Neural cell (in vitro differentiated cells): ENCODE results near the gene MGST3. TPM values are rescaled to one million over a fixed set of nuclear protein-coding genes. Genes with fewer than 3 reads are reported as not detected.
"Not testable (repeated sequence)": the region's sequence is repeated elsewhere in the genome, so short reads cannot be mapped to it uniquely, and the experiment has no call there.

ENCODE experiments used
- H2AFZ ChIP-seq: fragments of 200-600, 300-800 bp; sonication (generic), shearing (Covaris generic); 2 replicates; pipeline ENCODE4 v1.6.0; 2014; ENCODE audit warnings: low read depth, mild to moderate bottlenecking, antibody characterized with exemption, low read length, moderate library complexity
- H3F3A ChIP-seq: fragments of 200-600 bp; shearing (Covaris generic); 2 replicates; pipeline ENCODE4 v1.6.1; 2016; ENCODE audit warnings: mild to moderate bottlenecking, moderate library complexity, mixed read lengths, antibody characterized with exemption, low read length; ENCODE audit not compliant: insufficient read depth, poor library complexity, severe bottlenecking
- H3K27ac ChIP-seq: fragments of 200-600, 300-800 bp; sonication (generic), shearing (Covaris generic); 2 replicates; pipeline ENCODE4 v1.5.1; 2014; ENCODE audit warnings: mild to moderate bottlenecking, low read length, moderate library complexity
- H3K27me3 ChIP-seq: fragments of 300-800, 200-600 bp; sonication (generic), shearing (Covaris generic); 2 replicates; pipeline ENCODE4 v1.6.0; 2014; ENCODE audit warnings: mild to moderate bottlenecking, low read depth, low read length, moderate library complexity; ENCODE audit not compliant: insufficient read depth
- H3K36me3 ChIP-seq: fragments of 300-800, 200-600 bp; sonication (generic), shearing (Covaris generic); 2 replicates; pipeline ENCODE4 v1.5.1; 2014; ENCODE audit warnings: mild to moderate bottlenecking, antibody characterized with exemption, low read length, moderate library complexity; ENCODE audit not compliant: insufficient read depth
- H3K4me2 ChIP-seq: fragments of 300-800, 200-600 bp; sonication (generic), shearing (Covaris generic); 2 replicates; pipeline ENCODE4 v1.6.0; 2014; ENCODE audit warnings: mild to moderate bottlenecking, low read length
- H3K4me3 ChIP-seq: fragments of 300-800, 200-600 bp; sonication (generic), shearing (Covaris generic); 2 replicates; pipeline ENCODE4 v1.5.1; 2014; ENCODE audit warnings: mild to moderate bottlenecking, low read length, moderate library complexity
- H3K79me2 ChIP-seq: fragments of 200-600 bp; shearing (Covaris generic); replicated peaks from 2 replicates; pipeline ENCODE4 v1.6.0; 2014; ENCODE audit warnings: mild to moderate bottlenecking, low read length, moderate library complexity; ENCODE audit not compliant: insufficient read depth
- H3K9ac ChIP-seq: fragments of 300-800, 200-600 bp; sonication (generic), shearing (Covaris generic); 2 replicates; pipeline ENCODE4 v1.6.1; 2016; ENCODE audit warnings: mild to moderate bottlenecking, low read length, mixed read lengths
- H3K9me2 ChIP-seq: fragments of 200-600 bp; shearing (Covaris generic); 2 replicates; pipeline ENCODE4 v1.6.1; 2016; ENCODE audit warnings: mild to moderate bottlenecking, low read length, mixed read lengths; ENCODE audit not compliant: insufficient read depth
- H3K9me3 ChIP-seq: fragments of 200-600, 300-800 bp; sonication (generic), shearing (Covaris generic); 2 replicates; pipeline ENCODE4 v1.6.1; 2016; ENCODE audit warnings: mild to moderate bottlenecking, mixed run types, low read length, moderate library complexity, mixed read lengths
- H4K20me1 ChIP-seq: fragments of 200-600 bp; shearing (Covaris generic); 2 replicates; pipeline ENCODE4 v1.6.1; 2016; ENCODE audit warnings: mild to moderate bottlenecking, mixed run types; ENCODE audit not compliant: insufficient read depth
- CTCF ChIP-seq: fragments of 450-650 bp; IDR thresholded peaks from 2 replicates; pipeline ENCODE4 v1.5.1; 2014; ENCODE audit warnings: antibody characterized with exemption, mild to moderate bottlenecking, moderate library complexity; ENCODE audit not compliant: poor library complexity, severe bottlenecking
- EP300 ChIP-seq: fragments of 450-650 bp; conservative IDR thresholded peaks from 2 replicates; pipeline ENCODE4 v1.6.1; 2014; ENCODE audit warnings: antibody characterized with exemption, mild to moderate bottlenecking, moderate library complexity; ENCODE audit not compliant: poor library complexity, severe bottlenecking
- EZH2 ChIP-seq: fragments of 200-600, 300-800 bp; shearing (Covaris generic), sonication (generic); IDR thresholded peaks from 2 replicates; pipeline ENCODE4 v1.6.1; 2014; ENCODE audit warnings: antibody characterized with exemption, low read length, borderline replicate concordance, mild to moderate bottlenecking; ENCODE audit not compliant: insufficient read depth, poor library complexity, severe bottlenecking
- MXI1 ChIP-seq: fragments of 450-650 bp; conservative IDR thresholded peaks from 2 replicates; pipeline ENCODE4 v1.6.1; 2014; ENCODE audit warnings: antibody characterized with exemption, mild to moderate bottlenecking; ENCODE audit not compliant: poor library complexity, severe bottlenecking
- POLR2AphosphoS5 ChIP-seq: IDR thresholded peaks from 2 replicates; pipeline ENCODE4 v1.6.1; 2012
- RAD21 ChIP-seq: fragments of 450-650 bp; conservative IDR thresholded peaks from 2 replicates; pipeline ENCODE4 v1.6.1; 2014; ENCODE audit warnings: antibody characterized with exemption, mild to moderate bottlenecking, moderate library complexity
- REST ChIP-seq: IDR thresholded peaks from 2 replicates; pipeline ENCODE4 v1.6.1; 2012; ENCODE audit warnings: borderline replicate concordance
- SMC3 ChIP-seq: fragments of 450-650 bp; conservative IDR thresholded peaks from 2 replicates; pipeline ENCODE4 v1.6.1; 2014; ENCODE audit warnings: antibody characterized with exemption, mild to moderate bottlenecking, moderate library complexity; ENCODE audit not compliant: poor library complexity
- TAF1 ChIP-seq: IDR thresholded peaks from 2 replicates; pipeline ENCODE4 v1.6.1; 2012; ENCODE audit warnings: low read depth
- polyA plus RNA-seq: library from polyadenylated mRNA; depleted of rRNA; stranded (reverse); fragments of >200 nt; gene quantifications from 2 replicates; pipeline ENCODE4 v1.2.3, GENCODE V29; 2014

Gene MGST3
- polyA plus RNA-seq, 1 donor from 2014 or later = 219 TPM

- H3K9ac ChIP-seq, H3K27ac ChIP-seq, H3K27me3 ChIP-seq, H2AFZ ChIP-seq, H3K9me2 ChIP-seq, H3K4me2 ChIP-seq, H3K36me3 ChIP-seq, H3K79me2 ChIP-seq, H3K9me3 ChIP-seq, H4K20me1 ChIP-seq, H3F3A ChIP-seq, H3K4me3 ChIP-seq: not testable (repeated sequence)
Measured at GRCh38 chr1:165680773-165681172, 49.7 kb downstream of the MGST3 start.

GRCh38 chr1:165683848-165684485 is 52.9 kb downstream of the MGST3 start:
- H4K20me1 ChIP-seq = no peaks in the 10 kb centered on the region
- peaks cover 10% of the 10 kb centered on the region for H3K79me2 ChIP-seq
- H3K4me3 ChIP-seq = no peak overlapping the region
- H3K27ac ChIP-seq = no peak overlapping the region
- no peak overlapping the region for H3K9ac ChIP-seq
- peaks cover 5% of the 10 kb centered on the region for H3K36me3 ChIP-seq
- H3K27me3 ChIP-seq = no peaks in the 10 kb centered on the region
- no peaks in the 10 kb centered on the region for H3K9me3 ChIP-seq
- no peak overlapping the region for H3K4me2 ChIP-seq
- H3K9me2 ChIP-seq = no peaks in the 10 kb centered on the region
- no peak overlapping the region for H2AFZ ChIP-seq
- TF ChIP-seq EP300 = no peak
- TF ChIP-seq RAD21 = no peak
- TF ChIP-seq POLR2AphosphoS5 = no peak
- TF ChIP-seq REST = no peak
- TF ChIP-seq CTCF = no peak
- no peak for TF ChIP-seq SMC3
- TF ChIP-seq MXI1 = no peak
- no peak for TF ChIP-seq EZH2
- no peak for TF ChIP-seq TAF1
- no peaks in the 10 kb centered on the region for H3F3A ChIP-seq
